HEK293 (cell line): ENCODE data around the gene MSANTD2.

Experiments
- HOXA7 ChIP-seq: sonication (generic); formaldehyde crosslinking; IDR thresholded peaks from 2 replicates; pipeline ENCODE4 v1.8.1; 2022; ENCODE audit warnings: missing genetic modification reagents, borderline replicate concordance
- ZBTB8A ChIP-seq: fragments of 450-650 bp; formaldehyde crosslinking; IDR thresholded peaks from 2 replicates; pipeline ENCODE4 v1.5.1; 2016; ENCODE audit warnings: missing biosample characterization, missing genetic modification characterization
- ZEB2 ChIP-seq: fragments of 450-650 bp; formaldehyde crosslinking; IDR thresholded peaks from 2 replicates; pipeline ENCODE4 v1.5.1; 2016; ENCODE audit warnings: missing biosample characterization, missing genetic modification characterization
- ZFP69B ChIP-seq: fragments of 450-650 bp; formaldehyde crosslinking; IDR thresholded peaks from 2 replicates; pipeline ENCODE4 v1.5.1; 2016; ENCODE audit warnings: missing biosample characterization, missing genetic modification characterization
- ZNF121 ChIP-seq: fragments of 450-650 bp; formaldehyde crosslinking; IDR thresholded peaks from 2 replicates; pipeline ENCODE4 v1.5.1; 2016; ENCODE audit warnings: missing biosample characterization, missing genetic modification characterization
- ZNF155 ChIP-seq: fragments of 450-650 bp; formaldehyde crosslinking; IDR thresholded peaks from 2 replicates; pipeline ENCODE4 v1.5.1; 2016; ENCODE audit warnings: missing biosample characterization, missing genetic modification characterization
- ZNF221 ChIP-seq: fragments of 450-650 bp; formaldehyde crosslinking; IDR thresholded peaks from 2 replicates; pipeline ENCODE4 v1.5.1; 2017; ENCODE audit warnings: missing biosample characterization, missing genetic modification characterization, borderline replicate concordance
- ZNF366 ChIP-seq: fragments of 450-650 bp; formaldehyde crosslinking; conservative IDR thresholded peaks from 2 replicates; pipeline ENCODE4 v1.5.1; 2016; ENCODE audit warnings: missing biosample characterization, missing genetic modification characterization
- ZNF544 ChIP-seq: fragments of 450-650 bp; formaldehyde crosslinking; IDR thresholded peaks from 2 replicates; pipeline ENCODE4 v1.5.0; 2017; ENCODE audit warnings: missing biosample characterization, missing genetic modification characterization
- ZNF571 ChIP-seq: fragments of 450-650 bp; formaldehyde crosslinking; IDR thresholded peaks from 2 replicates; pipeline ENCODE4 v1.5.0; 2017; ENCODE audit warnings: missing biosample characterization, missing genetic modification characterization
- ZNF624 ChIP-seq: fragments of 450-650 bp; formaldehyde crosslinking; IDR thresholded peaks from 2 replicates; pipeline ENCODE4 v1.5.1; 2017; ENCODE audit warnings: missing biosample characterization, missing genetic modification characterization
- TF ChIP-seq, protein P1 (sequence below): sonication (generic); formaldehyde crosslinking; IDR thresholded peaks from 2 replicates; pipeline ENCODE4 v1.8.1; 2022; ENCODE audit warnings: mild to moderate bottlenecking, moderate library complexity, missing genetic modification reagents
- TF ChIP-seq, protein P2 (sequence below): fragments of 450-650 bp; formaldehyde crosslinking; IDR thresholded peaks from 2 replicates; pipeline ENCODE4 v1.5.1; 2016; ENCODE audit warnings: missing biosample characterization, missing genetic modification characterization
- TF ChIP-seq, protein P3 (sequence below): fragments of 450-650 bp; formaldehyde crosslinking; IDR thresholded peaks from 2 replicates; pipeline ENCODE4 v1.5.1; 2016; ENCODE audit warnings: missing biosample characterization, missing genetic modification characterization, low read depth

DNA sequence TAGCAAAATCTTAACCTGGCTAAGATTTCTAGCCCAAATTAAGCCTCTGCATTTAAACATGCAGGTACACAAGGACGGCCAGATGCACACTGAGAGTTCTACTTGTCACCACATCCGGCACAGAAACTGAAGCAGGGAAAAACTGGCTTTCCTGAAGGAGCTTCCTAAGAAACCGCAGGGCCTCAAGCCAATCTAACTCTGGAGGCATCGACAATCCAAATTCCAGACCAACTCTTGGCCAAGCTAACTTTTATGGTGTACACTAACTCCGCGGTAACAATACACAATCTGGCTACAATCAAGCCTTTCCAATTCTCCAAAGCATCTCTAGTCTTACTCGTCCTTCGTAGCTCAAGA lies 1.2 kb downstream of the MSANTD2 start:
- TF ChIP-seq, protein P1, sequence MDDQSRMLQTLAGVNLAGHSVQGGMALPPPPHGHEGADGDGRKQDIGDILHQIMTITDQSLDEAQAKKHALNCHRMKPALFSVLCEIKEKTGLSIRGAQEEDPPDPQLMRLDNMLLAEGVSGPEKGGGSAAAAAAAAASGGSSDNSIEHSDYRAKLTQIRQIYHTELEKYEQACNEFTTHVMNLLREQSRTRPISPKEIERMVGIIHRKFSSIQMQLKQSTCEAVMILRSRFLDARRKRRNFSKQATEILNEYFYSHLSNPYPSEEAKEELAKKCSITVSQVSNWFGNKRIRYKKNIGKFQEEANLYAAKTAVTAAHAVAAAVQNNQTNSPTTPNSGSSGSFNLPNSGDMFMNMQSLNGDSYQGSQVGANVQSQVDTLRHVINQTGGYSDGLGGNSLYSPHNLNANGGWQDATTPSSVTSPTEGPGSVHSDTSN (CRISPR knock-in tag) = no peak
- TF ChIP-seq, protein P2, sequence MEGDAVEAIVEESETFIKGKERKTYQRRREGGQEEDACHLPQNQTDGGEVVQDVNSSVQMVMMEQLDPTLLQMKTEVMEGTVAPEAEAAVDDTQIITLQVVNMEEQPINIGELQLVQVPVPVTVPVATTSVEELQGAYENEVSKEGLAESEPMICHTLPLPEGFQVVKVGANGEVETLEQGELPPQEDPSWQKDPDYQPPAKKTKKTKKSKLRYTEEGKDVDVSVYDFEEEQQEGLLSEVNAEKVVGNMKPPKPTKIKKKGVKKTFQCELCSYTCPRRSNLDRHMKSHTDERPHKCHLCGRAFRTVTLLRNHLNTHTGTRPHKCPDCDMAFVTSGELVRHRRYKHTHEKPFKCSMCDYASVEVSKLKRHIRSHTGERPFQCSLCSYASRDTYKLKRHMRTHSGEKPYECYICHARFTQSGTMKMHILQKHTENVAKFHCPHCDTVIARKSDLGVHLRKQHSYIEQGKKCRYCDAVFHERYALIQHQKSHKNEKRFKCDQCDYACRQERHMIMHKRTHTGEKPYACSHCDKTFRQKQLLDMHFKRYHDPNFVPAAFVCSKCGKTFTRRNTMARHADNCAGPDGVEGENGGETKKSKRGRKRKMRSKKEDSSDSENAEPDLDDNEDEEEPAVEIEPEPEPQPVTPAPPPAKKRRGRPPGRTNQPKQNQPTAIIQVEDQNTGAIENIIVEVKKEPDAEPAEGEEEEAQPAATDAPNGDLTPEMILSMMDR (tag by site-specific recombination) = no peak
- TF ChIP-seq ZNF221 (tag by site-specific recombination) = no peak
- TF ChIP-seq ZNF624 (tag by site-specific recombination) = no peak
- TF ChIP-seq ZBTB8A = no peak
- no peak for TF ChIP-seq HOXA7
- TF ChIP-seq ZNF155 (tag by site-specific recombination) = no peak
- TF ChIP-seq ZFP69B = no peak
- TF ChIP-seq ZNF544 = no peak
- TF ChIP-seq ZNF366 (tag by site-specific recombination) = no peak
- TF ChIP-seq, protein P3, sequence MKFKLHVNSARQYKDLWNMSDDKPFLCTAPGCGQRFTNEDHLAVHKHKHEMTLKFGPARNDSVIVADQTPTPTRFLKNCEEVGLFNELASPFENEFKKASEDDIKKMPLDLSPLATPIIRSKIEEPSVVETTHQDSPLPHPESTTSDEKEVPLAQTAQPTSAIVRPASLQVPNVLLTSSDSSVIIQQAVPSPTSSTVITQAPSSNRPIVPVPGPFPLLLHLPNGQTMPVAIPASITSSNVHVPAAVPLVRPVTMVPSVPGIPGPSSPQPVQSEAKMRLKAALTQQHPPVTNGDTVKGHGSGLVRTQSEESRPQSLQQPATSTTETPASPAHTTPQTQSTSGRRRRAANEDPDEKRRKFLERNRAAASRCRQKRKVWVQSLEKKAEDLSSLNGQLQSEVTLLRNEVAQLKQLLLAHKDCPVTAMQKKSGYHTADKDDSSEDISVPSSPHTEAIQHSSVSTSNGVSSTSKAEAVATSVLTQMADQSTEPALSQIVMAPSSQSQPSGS (tag by site-specific recombination) = no peak
- no peak for TF ChIP-seq ZNF571 (tag by site-specific recombination)
- no peak for TF ChIP-seq ZEB2 (tag by site-specific recombination)
- no peak for TF ChIP-seq ZNF121 (tag by site-specific recombination)
